Activated naive CD8-positive, alpha-beta T cell treated with anti-CD3 and anti-CD28 coated beads for 36 hours (primary cell): ENCODE measurements around the gene CYP24A1. TPM values are rescaled to one million over a fixed set of nuclear protein-coding genes. Genes with fewer than 3 reads are reported as not detected.
"Not testable (repeated sequence)": the region's sequence is repeated elsewhere in the genome, so short reads cannot be mapped to it uniquely, and the experiment has no call there.

Experiments used
- DNase-seq: peaks from one replicate; pipeline ENCODE4 v3.0.0; 2021
- H3K27ac Mint-ChIP-seq: one replicate; pipeline ENCODE4 v1.8.0; 2022; ENCODE audit warnings: mild to moderate bottlenecking, moderate library complexity, mixed read lengths
- H3K27me3 Mint-ChIP-seq: one replicate; pipeline ENCODE4 v1.8.0; 2022; ENCODE audit warnings: mild to moderate bottlenecking, mixed read lengths
- H3K36me3 Mint-ChIP-seq: one replicate; pipeline ENCODE4 v1.8.0; 2021; ENCODE audit warnings: mild to moderate bottlenecking, mixed read lengths
- H3K4me1 Mint-ChIP-seq: one replicate; pipeline ENCODE4 v1.8.0; 2021; ENCODE audit warnings: mixed read lengths
- H3K4me3 Mint-ChIP-seq: one replicate; pipeline ENCODE4 v1.8.0; 2022; ENCODE audit warnings: mild to moderate bottlenecking, moderate library complexity, mixed read lengths
- H3K9me3 Mint-ChIP-seq: one replicate; pipeline ENCODE4 v1.8.0; 2022; ENCODE audit warnings: mixed read lengths
- total RNA-seq, 2 experiments: library from RNA; stranded (reverse); gene quantifications; one replicate each; pipeline ENCODE4 v1.2.3, GENCODE V29; 2021

CYP24A1 gene
- total RNA-seq, 2 experiments from 2014 or later: not detected

DNA sequence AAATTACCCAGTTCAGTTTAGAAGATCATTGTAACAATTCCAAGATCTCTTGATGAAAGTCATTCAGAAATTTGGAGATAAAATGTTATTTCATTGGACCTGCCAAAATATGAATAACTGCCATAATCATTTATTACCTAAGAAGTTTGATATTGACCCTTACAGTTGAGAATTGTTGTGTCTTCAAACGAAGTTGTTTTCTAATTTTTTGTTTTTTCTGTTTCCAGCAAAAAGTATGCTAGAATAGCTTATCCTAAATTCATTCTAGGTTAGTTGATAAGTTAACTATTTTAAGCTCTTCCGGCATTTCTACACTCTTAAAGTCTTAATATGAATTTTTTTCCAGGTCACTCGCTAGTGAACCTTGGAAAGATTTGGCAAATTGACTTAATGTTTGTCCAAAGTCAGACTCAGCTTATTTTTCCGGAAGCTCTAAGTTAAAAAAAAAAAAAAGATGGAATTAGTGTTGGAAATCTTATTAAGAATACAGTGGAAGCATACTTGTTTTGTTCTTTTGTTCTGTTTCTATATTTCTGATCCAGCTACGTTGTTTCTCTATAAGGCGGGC, 28.9 kb downstream of the CYP24A1 start:
- no peak overlapping the region for H3K4me3 Mint-ChIP-seq
- no peak for DNase-seq
- no peaks in the 10 kb centered on the region for H3K9me3 Mint-ChIP-seq
- no peaks in the 10 kb centered on the region for H3K36me3 Mint-ChIP-seq
- H3K27ac Mint-ChIP-seq: no peak overlapping the region
- no peaks in the 10 kb centered on the region for H3K27me3 Mint-ChIP-seq
- H3K4me1 Mint-ChIP-seq: no peaks in the 10 kb centered on the region

DNA sequence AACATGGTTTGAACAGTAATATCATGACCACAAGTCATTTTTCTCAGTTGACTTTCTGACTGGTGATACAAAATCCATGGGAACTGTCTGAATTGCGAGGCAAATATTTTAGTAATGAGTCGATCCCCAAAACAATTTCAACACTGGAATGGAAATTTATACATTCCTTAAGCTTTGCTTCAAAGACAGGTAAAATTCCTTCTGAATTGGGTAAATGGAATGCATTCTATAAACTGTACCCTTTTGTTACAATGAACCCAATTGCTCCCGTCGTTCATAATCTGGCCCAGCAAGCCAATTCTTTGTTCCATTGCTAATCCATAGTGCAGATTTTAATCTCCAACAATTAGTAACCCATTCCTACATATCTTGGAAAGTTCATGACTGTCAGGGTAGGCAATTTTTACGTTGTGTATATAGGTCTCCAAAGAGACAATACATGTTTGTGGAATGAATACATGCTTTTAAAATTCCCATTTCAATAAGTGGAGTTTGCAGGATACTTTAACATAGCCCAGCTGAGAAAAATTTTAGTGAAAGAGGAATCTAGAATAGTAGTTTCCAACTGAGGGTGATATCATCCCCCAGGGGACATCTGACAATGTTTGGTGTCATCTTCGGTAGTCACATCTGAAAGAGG, 32.7 kb downstream of the CYP24A1 start:
- H3K4me3 Mint-ChIP-seq: no peak overlapping the region

DNA sequence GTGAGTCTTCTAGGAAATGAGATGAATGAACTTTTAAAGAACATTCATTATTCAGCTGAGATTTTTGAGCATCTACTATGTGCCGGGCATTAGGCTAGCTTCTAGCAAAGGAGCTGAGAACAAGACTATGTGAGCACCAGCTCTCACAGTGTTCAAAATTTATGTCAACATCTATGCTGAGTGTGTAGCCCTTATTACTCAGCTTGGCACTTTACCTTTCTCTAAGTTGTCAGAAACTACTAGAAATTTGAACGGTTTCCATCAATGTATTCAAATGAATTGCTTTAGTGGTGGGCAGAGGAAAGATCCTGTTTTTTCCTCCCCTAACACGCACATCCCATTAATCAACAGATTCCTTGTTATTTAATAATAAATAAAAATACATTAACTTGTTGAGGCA, 33.3 kb downstream of the CYP24A1 start:
- no peaks in the 10 kb centered on the region for H3K9me3 Mint-ChIP-seq
- no peak for DNase-seq
- H3K4me3 Mint-ChIP-seq: no peak overlapping the region
- H3K36me3 Mint-ChIP-seq: no peaks in the 10 kb centered on the region
- H3K27ac Mint-ChIP-seq: no peak overlapping the region
- H3K4me1 Mint-ChIP-seq: no peaks in the 10 kb centered on the region
- peaks cover 5% of the 10 kb centered on the region for H3K27me3 Mint-ChIP-seq

More for the DNA sequence above, 32.7 kb downstream of the CYP24A1 start:
- Mint-ChIP-seq H3K27me3 (peaks cover 5% of the 10 kb centered on the region), H3K4me1 (no peaks in the 10 kb centered on the region), H3K9me3 (no peaks in the 10 kb centered on the region), H3K36me3 (no peaks in the 10 kb centered on the region), H3K27ac (no peak overlapping the region)
- DNase-seq: no peak

DNA sequence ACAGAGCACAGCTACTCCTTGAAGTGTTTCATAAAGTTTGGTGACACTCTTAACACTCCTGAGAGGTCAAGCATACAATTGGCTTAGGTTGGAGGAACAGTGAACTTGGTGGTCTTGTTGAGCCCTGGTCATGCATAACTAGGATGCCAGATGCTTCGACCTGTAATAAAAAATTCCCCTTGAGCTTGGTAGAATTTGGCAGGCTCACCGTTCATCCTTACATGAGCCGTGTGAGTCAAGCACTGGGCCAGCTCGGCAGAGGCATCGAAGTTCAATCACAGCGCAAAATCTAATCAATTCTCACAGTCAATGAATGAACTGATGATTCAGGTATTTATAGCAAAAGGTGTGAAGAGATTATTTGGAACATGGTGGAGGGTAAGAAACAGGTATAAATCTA, 33.7 kb downstream of the CYP24A1 start:
- Mint-ChIP-seq H3K4me1 (no peaks in the 10 kb centered on the region), H3K36me3 (no peaks in the 10 kb centered on the region), H3K27ac (no peak overlapping the region), H3K4me3 (no peak overlapping the region), H3K27me3 (peaks cover 5% of the 10 kb centered on the region), H3K9me3 (no peaks in the 10 kb centered on the region)
- DNase-seq: no peak

DNA sequence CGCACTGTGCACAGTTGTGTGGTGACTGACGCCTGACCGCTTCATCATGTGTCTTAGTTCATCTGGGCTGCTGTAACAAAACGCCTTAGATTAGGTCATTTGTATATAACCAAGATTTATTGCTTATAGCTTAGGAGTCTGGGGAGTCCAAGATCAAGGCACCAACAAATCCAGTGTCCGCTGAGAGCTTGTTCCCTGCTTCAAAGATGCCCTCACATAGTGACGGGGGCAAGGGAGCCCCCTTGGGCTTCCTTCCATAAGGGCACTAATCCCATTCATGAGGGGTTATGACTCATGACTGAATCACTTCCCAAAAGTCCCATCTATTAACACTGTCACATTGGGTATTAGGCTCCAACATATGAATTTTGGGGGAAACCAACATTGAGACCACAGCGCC, 34.6 kb downstream of the CYP24A1 start:
- DNase-seq: no peak
- Mint-ChIP-seq H3K4me1 (no peaks in the 10 kb centered on the region), H3K27me3 (peaks cover 5% of the 10 kb centered on the region), H3K9me3 (no peaks in the 10 kb centered on the region), H3K36me3 (no peaks in the 10 kb centered on the region), H3K4me3 (no peak overlapping the region), H3K27ac (no peak overlapping the region)

DNA sequence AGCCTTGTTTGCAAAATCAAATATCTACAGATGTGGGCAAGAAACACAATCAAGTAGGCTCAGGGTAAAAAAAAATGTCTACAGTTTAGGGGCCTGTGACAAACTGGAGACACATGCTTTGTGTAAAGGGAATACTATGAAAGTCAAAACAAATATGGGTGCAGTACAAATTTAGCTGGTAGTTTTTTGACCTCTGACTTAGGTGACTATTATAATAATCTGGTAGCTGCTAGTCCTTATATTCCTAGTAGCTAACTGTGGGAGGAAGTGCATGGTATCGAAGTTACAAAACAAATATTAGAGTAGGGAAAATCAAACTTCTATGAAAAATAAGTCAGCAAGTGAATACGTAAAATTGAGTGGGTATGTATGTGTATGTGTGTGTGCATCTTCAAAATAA, 35.4 kb downstream of the CYP24A1 start:
- Mint-ChIP-seq H3K9me3 (no peaks in the 10 kb centered on the region), H3K27me3 (peaks cover 5% of the 10 kb centered on the region), H3K4me3 (no peak overlapping the region), H3K4me1 (no peaks in the 10 kb centered on the region), H3K36me3 (no peaks in the 10 kb centered on the region), H3K27ac (no peak overlapping the region)
- DNase-seq: no peak

DNA sequence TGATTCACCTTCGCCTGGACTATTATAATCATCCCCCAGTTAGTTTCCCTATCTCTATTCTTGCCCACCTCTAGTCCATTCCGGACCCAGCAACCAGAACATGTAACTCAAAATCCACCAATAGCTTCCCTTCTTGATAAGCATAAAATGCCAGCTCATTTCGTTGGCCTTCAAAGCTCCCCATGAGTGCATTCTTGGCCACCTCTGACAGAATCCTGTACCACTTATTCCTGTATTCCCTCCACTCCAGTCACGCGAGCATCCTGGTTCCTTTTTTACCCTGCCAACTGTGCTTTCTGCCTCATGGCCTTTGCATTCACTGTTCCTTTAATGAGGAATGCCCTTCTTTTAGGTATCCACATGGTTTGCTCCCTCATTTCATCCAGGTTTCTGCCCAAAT, 36.7 kb downstream of the CYP24A1 start:
- no peaks in the 10 kb centered on the region for H3K4me1 Mint-ChIP-seq
- H3K36me3 Mint-ChIP-seq: no peaks in the 10 kb centered on the region
- no peaks in the 10 kb centered on the region for H3K9me3 Mint-ChIP-seq
- no peak overlapping the region for H3K27ac Mint-ChIP-seq
- H3K4me3 Mint-ChIP-seq: no peak overlapping the region
- H3K27me3 Mint-ChIP-seq: peaks cover 5% of the 10 kb centered on the region
- DNase-seq: no peak

DNA sequence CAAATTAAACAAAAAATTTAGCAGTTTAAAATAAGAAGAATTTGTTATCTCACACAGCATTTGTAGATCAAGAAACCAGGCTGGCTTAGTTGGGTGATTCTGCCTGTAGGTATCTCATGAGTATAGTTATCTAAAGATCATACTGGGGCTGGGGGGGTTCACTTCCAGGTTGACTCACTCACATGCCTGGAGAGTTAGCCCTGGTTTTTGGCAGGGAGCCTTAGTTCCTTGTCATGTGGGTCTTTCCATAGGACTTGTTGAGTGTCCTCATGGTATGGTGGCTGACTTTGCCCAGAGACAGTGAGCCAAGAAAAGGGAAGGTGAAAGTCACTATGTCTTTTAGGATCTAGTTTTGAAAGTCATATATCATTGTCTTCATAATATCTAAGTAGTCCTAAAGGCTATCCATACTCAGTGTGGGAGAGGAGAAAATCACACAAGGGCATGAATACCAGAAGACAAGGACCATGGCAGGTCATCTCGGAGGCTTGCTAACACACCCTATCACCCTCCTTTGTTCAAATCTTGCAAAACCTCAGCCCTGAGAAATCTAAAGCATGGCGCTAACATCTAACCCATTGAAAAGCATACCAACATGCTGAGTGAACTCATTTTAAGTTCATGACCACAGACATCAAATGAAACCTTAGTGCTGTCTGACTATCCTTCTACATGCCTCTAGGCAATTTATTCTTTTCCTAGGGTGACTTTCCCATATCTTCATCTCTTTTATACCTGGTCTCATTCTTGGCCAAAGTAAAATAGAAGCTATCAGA, 39.2 kb downstream of the CYP24A1 start:
- H3K27ac Mint-ChIP-seq: no peak overlapping the region
- peaks cover 5% of the 10 kb centered on the region for H3K27me3 Mint-ChIP-seq
- H3K4me1 Mint-ChIP-seq: no peaks in the 10 kb centered on the region
- H3K36me3 Mint-ChIP-seq: no peaks in the 10 kb centered on the region
- no peak for DNase-seq
- H3K9me3 Mint-ChIP-seq: peaks cover under 1% of the 10 kb centered on the region
- H3K4me3 Mint-ChIP-seq: no peak overlapping the region

DNA sequence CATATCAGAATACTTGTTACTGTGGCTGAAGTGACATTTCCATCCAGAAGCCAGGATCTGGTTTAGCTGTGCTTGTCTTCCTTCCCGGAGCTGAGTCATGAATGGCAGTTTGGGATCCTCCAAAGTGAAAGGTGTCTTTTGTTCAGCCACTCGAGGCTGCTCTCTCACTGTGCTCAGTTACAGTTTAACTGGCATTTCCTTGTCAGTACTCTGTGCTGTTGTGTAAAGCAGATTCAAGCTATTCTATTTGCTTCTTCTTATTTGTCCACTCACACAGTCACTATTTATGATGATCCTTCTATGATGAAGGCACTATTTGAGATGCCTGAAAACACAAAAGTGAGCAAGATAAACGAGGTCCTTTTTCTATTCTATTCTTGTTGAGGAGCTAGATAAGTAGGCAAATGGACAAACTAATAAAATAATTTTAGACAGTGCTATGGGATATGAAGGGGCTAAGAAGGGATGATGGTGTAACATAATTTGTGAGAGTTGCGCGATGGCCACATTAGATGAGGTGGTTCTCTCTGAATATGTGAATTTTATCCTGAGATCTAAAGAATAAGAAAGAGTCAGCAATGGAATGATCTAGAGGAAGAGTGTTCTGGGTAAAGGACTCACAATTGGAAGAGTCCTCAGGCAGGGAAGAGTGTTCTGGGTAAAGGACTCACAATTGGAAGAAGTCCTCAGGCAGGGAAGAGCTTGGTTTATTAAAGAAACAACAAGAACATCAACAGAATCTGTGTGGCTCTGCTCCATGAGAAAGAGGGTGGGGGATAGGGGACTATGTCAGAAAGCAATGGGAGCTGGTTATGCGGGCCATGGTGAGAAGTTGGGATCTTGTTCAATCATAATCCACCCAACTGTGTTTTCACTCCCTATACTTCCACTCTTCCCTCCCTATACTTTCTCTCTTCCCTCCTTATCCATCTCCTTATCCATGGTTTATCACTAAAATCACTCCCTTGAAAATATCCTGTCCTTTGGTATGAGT, 40.1 kb downstream of the CYP24A1 start:
- Mint-ChIP-seq H3K4me1 (no peaks in the 10 kb centered on the region), H3K27me3 (no peaks in the 10 kb centered on the region), H3K27ac (no peak overlapping the region), H3K4me3 (no peak overlapping the region), H3K36me3 (no peaks in the 10 kb centered on the region), H3K9me3 (peaks cover 5% of the 10 kb centered on the region)
- no peak for DNase-seq

DNA sequence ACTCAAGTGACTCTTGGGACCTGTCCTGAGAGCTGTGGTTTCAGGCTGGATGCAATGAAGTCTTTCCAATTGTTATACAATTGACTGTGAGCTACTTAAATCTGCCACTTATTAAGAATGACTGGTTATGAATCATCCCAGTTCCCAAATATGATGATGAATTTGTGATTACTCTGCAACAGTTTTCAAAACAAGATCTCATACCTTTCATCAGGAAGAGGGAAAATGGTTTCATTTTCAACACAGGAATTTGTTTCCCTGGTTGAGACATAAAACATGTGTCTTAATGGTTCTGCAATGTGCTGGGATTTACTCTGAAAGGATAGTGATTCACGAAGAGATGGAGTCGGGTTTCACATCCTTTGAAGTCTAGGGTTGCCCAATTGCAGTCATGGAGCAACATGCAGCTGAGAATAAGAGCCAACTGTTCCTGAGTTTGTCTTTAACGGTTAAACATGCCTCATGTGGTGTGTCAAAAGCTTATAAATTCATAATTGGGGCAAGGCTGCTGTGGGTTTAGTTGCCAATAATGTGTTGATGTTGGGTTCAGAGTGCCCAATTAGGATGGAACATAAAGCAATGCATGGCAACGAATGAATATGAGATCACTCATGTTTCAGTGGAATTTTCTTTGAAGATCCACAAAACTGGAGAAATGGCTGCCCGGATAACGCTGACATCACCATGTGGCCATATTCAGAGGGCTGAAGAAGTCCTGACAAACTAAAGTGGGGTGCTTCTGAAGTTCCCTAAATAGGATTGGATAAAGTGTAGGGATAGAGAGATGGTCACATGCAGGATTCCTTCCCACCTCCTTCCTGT, 41.0 kb downstream of the CYP24A1 start:
- H3K9me3 Mint-ChIP-seq: peaks cover 5% of the 10 kb centered on the region
- no peak overlapping the region for H3K4me3 Mint-ChIP-seq
- H3K27me3 Mint-ChIP-seq: no peaks in the 10 kb centered on the region
- H3K4me1 Mint-ChIP-seq: no peaks in the 10 kb centered on the region
- no peaks in the 10 kb centered on the region for H3K36me3 Mint-ChIP-seq
- H3K27ac Mint-ChIP-seq: no peak overlapping the region
- DNase-seq: no peak

DNA sequence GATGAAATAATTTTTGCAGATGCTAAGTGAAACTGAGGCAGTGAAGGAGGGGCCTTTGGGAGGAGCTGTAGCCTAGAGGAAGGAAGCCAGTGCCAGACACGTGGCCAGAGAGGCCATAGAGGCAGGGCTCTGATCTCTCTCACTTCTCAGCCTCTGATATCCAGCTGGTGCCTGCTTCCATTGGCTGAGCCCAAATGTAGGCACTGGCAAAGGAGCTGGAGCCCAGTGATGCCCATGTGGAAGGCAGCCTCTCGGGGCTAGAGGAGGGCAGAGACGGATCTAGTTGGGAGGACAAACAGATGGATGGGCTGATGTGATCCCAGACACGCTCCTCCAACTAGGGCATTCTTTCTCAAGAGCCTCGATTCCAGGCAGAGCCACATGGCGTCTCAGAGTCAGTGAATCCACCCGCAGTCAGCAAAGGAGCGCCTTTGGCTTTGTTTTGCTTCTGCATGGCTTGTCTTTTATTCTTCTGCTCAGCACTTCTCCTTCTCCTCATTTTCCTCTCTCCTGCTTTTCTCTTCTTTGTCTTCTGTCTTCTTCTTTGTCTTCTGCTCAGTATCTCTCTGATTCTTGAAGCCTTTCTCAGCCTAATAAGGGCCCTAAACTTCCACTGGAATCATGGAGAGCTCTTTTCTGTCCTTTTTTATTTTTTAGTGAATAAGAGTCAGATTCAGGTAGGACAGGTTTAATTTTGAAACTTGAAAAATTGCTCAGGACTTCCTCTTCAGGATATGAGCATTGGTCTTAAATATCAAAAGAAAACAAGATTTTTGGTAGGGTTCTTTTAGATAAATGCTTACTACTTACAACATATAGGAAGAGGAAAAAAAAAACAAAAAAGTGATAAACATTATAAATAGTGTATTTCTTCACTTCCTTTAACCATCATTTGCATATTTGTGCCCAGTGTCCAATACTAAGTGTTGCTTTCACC, 41.8 kb downstream of the CYP24A1 start:
- H3K4me1 Mint-ChIP-seq: no peaks in the 10 kb centered on the region
- no peak overlapping the region for H3K4me3 Mint-ChIP-seq
- peaks cover 5% of the 10 kb centered on the region for H3K9me3 Mint-ChIP-seq
- H3K27me3 Mint-ChIP-seq: no peaks in the 10 kb centered on the region
- no peak overlapping the region for H3K27ac Mint-ChIP-seq
- DNase-seq: no peak
- H3K36me3 Mint-ChIP-seq: no peaks in the 10 kb centered on the region

DNA sequence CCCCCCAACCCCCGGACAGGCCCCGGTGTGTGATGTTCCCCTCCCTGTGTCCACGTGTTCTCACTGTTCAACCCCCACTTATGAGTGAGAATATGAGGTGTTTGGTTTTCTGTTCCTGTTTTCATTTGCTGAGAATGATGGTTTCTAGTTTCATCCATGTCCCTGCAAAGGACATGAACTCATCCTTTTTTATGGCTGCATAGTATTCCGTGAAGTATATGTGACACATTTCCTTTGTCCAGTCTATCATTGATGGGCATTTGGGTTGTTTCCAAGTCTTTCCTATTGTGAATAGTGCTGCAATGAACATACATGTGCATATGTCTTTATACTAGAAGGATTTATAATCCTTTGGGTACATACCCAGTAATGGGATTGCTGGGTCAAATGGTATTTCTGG, 42.7 kb downstream of the CYP24A1 start:
- not testable (repeated sequence) for H3K9me3 Mint-ChIP-seq, H3K4me3 Mint-ChIP-seq, H3K27ac Mint-ChIP-seq, H3K4me1 Mint-ChIP-seq, H3K36me3 Mint-ChIP-seq, DNase-seq, H3K27me3 Mint-ChIP-seq

DNA sequence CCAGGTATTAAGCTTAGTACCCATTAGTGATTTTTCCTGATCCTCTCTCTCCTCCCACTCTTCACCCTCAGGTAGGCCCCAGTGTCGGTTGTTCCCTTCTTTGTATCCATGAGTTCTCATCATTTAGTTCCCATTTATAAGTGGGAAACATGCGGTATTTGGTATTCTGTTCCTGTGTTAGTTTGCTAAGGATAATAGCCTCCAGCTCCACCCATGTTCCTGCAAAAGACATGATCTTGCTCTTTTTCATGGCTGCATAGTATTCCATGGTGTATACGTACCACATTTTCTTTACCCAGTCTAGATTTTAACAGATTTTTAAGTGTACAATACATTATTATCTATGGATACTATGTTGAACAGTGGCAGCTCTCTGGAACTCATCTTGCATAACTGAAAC, 44.4 kb downstream of the CYP24A1 start:
- Mint-ChIP-seq H3K4me1 (no peaks in the 10 kb centered on the region), H3K27ac (no peak overlapping the region), H3K27me3 (no peaks in the 10 kb centered on the region), H3K36me3 (no peaks in the 10 kb centered on the region), H3K4me3 (no peak overlapping the region), H3K9me3 (peaks cover 5% of the 10 kb centered on the region)
- no peak for DNase-seq
